HG03439 (cell line): ENCODE data around the gene GCA.

Source experiments
- ATAC-seq: cut with Tn5 transposase; IDR thresholded peaks from one replicate; pipeline ENCODE4 v1.9.1; 2021; ENCODE audit warnings: mild to moderate bottlenecking, moderate library complexity; ENCODE audit not compliant: unreplicated experiment

Gene GCA

DNA sequence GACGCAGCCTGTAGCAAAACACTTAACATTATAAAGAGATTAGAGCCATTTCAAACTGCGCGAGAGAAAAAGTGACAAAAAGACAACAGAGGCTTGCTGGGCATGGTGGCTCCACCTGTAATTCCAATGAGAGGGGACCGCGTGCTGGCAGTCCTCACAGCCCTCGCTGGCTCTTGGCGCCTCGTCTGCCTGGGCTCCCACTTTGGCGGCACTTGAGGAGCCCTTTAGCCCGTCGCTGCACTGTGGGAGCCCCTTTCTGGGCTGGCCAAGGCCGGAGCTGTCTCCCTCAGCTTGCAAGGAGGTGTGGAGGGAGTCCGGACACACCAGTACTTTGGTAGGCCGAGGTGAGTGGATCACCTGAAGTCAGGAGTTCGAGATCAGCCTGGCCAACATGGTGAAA is 16.1 kb upstream of the GCA start:
- no peak for ATAC-seq

DNA sequence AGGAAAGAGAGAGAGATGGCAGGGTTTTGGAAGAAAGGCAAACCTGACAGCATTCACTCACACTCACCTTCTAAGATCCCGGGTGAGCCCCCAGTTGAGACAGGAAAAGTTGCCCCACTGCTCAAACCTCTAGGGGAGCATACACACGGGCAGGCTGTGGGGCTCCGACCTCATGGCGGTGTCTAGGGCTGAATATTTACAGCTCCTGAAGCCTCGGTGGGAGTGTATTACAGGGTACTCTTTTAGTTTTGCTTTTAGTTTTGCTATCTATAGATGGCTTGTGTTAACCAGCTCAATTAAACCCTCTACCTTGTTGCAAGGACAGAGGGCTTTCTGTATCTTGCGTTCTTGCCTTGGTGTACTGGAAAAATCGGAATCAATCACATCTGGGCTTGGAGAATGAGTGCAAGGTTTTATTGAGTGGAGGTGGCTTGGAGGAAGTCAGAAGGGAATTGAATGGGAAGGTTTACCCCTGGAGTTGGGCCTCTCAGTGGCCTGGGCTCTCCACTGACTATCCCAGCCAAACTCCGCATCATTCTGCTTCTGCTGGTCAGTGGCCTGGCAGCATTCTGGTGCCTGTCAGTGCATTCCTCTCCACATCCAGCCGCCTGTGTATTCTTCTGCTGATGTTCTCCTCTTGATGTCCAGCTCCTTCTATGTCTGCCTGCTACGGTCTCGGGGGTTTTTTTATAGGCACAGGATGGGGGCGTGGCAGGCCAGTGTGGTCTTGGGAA is 15.3 kb upstream of the GCA start:
- peak; percentile 70 for ATAC-seq

DNA sequence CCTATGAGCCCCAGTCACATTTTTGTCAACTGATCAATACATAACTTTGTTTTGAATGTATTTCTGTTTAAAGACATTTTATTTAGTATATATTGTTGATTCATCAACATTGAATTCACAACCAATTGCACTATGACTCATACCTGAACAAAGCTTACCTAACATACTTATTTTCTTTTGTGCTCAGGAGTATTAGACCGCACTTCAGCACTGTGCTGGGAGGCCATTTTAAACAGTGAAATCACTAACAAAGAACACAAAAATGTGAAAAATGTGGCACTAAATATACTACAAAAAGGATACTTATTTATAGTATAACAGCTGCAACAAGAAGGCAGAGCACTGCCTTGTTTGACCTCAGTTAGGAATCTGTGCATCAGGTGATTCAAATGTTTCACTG is 13.1 kb upstream of the GCA start:
- no peak for ATAC-seq

DNA sequence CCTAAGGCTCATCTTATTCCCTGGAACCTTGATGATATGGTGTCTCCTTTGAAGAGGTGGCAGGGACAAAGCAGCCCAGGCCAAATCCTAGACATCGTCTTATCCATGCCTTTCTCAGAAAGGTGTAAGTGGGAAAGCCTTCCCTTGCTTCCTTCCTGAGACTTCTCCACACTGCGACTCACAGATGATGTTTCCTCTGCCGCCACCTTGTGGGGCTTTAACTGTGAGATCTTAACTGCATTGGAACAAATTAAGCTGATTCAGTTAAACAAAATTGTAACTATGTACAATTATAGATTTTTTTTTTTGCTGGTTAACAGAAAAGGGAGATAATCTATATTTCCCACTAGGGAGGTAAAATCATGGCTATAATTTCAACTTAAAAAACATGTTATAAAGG is 10.0 kb upstream of the GCA start:
- ATAC-seq: peak; percentile 63

DNA sequence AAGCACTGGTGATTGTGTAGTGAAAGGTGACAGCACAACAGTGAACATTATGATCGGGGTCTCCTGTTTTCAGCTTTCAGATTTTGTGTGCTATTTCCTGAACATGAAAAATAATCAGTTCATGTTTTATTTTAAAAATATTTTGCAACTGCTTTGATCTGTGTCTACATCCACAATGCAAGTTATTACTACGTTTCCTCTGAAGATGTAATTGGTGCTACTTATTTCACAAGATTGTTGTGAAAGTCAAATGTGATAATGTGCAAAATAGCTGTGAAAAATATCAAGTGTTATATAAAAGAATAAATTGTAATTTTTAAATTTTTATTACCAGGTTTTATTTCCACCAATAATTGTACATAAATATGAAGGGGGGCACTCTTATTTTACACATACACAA is 6.1 kb upstream of the GCA start:
- no peak for ATAC-seq

DNA sequence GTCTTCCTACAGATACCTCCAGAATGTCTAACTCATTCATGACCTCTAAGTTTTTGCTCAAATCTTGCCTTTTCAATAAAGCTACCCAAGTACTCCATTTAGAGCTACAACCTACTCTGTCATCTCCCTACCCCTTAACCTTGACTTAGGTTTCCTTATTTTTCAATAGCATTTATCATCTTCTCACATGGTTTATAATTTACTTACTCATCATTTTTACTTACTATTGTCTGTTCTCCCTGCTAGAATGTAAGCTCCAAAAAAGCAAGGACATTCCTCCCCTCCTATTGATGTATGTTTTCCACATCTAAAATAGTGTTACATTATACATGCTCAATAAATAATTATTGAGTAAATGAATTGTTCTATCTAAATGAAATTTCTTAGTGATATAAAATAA is 3.1 kb upstream of the GCA start:
- no peak for ATAC-seq

DNA sequence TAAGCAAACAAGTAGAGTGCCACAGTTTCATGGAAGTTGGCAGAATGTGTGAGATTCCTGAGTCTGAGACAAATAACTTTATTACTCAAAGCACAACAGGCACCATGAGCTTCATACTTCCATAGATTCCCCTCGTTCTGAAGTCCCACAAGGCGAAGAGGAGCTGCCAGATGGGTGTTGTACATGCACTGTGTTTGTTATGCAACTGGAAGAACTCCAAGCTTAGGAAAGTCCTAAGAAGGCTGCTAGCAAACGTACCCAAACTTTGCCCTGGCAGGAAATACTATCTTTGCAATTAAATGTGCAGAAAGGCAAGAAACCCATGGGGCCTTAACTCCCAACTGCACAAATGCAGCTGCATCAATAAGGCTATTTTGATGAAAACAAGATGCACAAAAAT is 1.6 kb upstream of the GCA start:
- no peak for ATAC-seq

GRCh38 chr2:162342841-162343240 is 1.1 kb upstream of the GCA start:
- no peak for ATAC-seq

DNA sequence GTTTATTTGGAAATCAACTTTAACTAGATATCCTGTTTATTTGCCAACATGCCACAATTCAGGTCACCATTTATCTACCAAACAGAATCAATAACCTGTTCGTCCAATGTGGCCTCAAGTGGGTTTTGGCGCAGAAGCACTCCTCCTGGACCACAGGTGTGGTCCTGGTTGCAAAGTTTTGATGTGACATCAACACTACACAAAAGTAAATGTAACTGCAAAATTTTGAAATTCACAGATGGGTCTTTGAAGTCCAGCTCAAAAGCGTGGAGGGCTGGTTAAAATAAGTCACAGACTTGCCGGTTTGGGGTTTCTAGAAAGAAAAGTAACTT is 474 bp upstream of the GCA start:
- no peak for ATAC-seq

- no peak for ATAC-seq
Observed at GRCh38 chr2:162344617-162344950, 652 bp downstream of the GCA start.

DNA sequence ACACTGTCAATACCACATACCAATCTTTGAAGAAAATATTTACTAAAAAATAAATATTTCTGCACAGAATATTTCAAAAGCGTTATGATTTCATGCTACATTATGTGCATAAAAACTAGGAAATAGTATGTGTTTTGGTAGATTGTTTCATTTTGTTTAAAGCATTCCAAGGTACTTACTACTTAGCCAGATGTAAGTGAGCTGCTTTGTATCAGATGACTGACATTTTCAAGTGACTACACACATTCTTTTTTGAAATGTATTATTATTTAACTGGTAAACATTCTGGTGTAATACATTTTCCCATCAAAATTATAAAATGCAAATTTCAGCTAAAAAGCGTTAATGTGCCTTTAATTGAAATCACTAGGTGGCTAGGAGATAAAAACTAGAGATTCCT is 21.5 kb downstream of the GCA start:
- ATAC-seq: no peak

GRCh38 chr2:162368494-162368893 is 24.6 kb downstream of the GCA start:
- ATAC-seq: no peak

DNA sequence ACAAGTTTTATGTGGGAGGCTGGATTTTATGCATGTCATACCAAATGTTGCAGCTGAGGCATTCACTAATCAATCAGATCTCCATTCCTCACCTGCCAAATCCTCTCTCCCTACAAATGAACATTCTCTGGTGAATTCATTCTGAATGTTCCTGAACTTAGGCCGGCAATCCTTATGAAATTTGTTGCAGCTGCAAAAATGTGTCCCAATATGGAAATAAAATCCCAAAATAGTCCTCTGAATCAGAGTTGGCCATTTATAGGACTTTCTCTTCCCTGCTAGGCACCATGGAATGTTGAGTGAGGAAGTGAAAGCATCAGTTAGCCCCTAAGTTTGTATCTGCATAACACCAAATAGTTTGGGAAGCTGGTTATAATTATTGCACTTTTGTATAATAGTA is 25.6 kb downstream of the GCA start:
- ATAC-seq: no peak

DNA sequence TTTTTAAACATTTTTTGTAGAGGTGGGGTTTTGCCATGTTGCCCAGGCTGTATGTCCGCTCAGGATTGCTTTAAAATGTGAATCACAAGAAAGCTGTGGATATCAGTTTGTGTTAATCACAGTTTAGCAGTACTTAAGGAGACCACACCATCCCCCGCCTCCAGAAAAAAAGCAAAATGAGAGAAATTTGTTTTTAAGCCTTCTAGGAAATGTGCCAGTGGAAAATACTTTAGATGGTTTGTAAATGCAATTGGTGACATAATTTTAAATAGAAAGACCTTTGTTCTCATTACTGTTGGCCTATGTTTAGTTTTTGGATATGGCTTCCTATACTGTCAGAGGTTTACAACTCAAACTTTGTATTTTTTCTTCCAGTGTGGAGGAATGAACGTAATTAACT is 27.0 kb downstream of the GCA start:
- no peak for ATAC-seq

- no peak for ATAC-seq
Observed at GRCh38 chr2:162372818-162373217, 28.9 kb downstream of the GCA start.

GRCh38 chr2:162379719-162380580 is 36.0 kb downstream of the GCA start:
- no peak for ATAC-seq

GRCh38 chr2:162381851-162382250 is 37.9 kb downstream of the GCA start:
- ATAC-seq: no peak

GRCh38 chr2:162382278-162382677 is 38.3 kb downstream of the GCA start:
- ATAC-seq: no peak

DNA sequence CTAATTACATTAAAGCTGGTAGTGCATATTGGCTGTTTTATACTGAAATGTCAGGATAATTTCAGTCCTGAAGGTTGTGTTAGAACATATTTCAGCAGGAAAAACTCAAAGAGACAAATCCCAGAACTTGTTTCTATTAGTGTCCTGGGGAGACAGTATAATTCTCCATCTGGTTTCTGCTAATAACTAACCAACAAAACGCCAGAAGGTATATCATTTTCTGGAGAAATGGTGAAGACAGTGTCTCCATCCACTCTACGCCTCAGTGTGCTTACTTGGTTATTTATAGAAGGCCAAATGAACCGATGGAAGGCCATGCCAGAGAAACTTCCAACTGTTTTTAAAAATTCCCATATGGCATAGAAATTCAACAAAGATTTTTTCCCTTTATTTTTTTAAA is 41.6 kb downstream of the GCA start:
- ATAC-seq: no peak

GRCh38 chr2:162390801-162391200 is 46.9 kb downstream of the GCA start:
- no peak for ATAC-seq

- ATAC-seq: no peak
Observed at GRCh38 chr2:162400336-162400735, 56.4 kb downstream of the GCA start.

GRCh38 chr2:162401871-162402270 is 57.9 kb downstream of the GCA start:
- no peak for ATAC-seq

DNA sequence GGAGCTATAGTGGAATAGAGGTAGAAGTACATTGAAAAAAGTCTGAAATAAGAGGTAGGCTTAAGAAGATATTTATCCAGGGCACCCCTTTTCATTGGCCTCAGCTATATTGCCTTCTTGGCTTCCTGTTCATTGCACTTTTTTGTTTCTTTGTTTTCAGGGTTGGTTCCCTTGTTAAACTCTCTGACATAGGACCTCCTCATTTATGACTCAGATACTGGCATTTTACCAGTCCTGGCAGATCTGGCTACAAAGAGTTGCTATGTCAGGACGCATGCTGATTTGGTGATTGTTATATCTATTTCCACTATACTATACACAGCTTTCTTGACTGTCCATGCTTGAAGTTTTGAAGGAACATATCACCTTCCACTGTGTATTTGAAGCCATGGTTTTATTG is 60.0 kb downstream of the GCA start:
- ATAC-seq: no peak
